ENCODE results near the gene SIRT7. TPM values are rescaled to one million over a fixed set of nuclear protein-coding genes. Genes with fewer than 3 reads are reported as not detected.

The SIRT7 gene
- total RNA-seq, 1 experiment from 2014 or later: 51.6 TPM

DNA sequence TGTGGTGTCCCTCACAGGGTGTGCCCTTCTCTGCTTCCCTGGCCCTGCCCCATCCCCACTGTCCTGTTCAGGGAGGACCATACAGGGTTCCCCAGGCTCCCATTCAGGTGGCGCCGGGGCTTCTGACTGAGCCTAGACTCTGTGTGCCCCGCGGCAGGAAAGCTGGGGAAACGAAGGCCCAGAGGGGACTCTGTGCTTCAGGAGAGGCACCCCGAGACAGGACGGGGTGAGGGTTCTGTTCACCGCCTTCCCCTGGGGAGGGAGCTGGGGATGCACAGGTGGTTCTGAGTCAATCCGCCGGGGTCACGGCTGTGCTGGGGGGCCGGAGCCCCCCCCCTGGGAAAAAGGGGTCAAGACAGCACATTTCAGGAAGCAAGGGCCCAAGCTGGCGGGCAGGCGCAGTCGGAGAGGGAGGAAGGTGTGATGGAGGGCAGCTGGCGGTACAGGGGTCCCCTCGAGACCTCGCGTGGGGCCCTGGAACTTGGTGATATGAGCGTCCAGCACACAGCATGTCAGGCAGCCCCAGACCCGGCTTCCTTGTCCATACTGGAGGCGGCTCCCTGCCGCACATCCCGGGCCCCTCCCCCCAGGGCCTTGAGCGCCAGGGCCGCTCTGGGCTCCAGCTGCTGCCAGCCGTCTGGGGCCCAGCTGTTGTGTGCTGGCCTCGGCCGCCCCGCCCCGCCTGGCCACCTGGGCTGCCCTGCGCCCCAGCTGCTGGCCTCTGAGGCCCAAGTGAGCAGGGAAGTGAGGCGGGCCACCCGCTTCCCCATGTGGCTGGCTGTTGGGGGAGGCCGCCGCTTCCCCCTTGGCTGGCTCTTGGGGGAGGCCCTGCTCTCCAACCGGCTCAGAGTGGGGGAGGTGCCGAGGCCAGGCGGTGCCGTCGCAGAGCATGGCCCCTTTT lies 48.6 kb upstream of the SIRT7 start:
- no TSS peak for BruUV-seq (replicated peaks)
- Histone ChIP-seq H3K27me3 (ENCODE audit: low read length) (no peaks in the 10 kb centered on the region), H4K20me1 (ENCODE audit: low read length) (no peaks in the 10 kb centered on the region), H3K9me3 (ENCODE audit: low read length) (no peaks in the 10 kb centered on the region), H2AFZ (ENCODE audit: low read length) (no peak overlapping the region), H3K4me3 (ENCODE audit: low read length) (no peak overlapping the region), H3K27ac (ENCODE audit: low read length) (no peak overlapping the region), H3K9ac (ENCODE audit: low read length) (no peak overlapping the region), H3F3A (ENCODE audit: low read length, unreplicated experiment) (no peaks in the 10 kb centered on the region), H3K36me3 (ENCODE audit: low read depth, low read length) (no peaks in the 10 kb centered on the region), H3K79me2 (ENCODE audit: low read length) (no peaks in the 10 kb centered on the region), H3K9me2 (replicated peaks; ENCODE audit: low read length) (no peaks in the 10 kb centered on the region), H3K4me2 (ENCODE audit: low read length) (no peak overlapping the region), H3K4me1 (ENCODE audit: insufficient read depth, low read length) (no peaks in the 10 kb centered on the region)
- CTCF ChIA-PET: no interaction called here
- ATAC-seq (no peak), DNase-seq (no peak)
- POLR2A ChIA-PET (ENCODE audit: unreplicated experiment): no interaction called here
- TF ChIP-seq EZH2 (IDR thresholded peaks at IDR 0.05; ENCODE audit: low read length, unreplicated experiment) (no peak), CTCF (conservative IDR thresholded peaks at IDR 0.05; ENCODE audit: low read depth, low read length) (no peak), EZH2phosphoT487 (IDR thresholded peaks at IDR 0.05; ENCODE audit: borderline replicate concordance, low read length) (no peak)
- intact Hi-C loops (cut with micrococcal nuclease): no loop called here

DNA sequence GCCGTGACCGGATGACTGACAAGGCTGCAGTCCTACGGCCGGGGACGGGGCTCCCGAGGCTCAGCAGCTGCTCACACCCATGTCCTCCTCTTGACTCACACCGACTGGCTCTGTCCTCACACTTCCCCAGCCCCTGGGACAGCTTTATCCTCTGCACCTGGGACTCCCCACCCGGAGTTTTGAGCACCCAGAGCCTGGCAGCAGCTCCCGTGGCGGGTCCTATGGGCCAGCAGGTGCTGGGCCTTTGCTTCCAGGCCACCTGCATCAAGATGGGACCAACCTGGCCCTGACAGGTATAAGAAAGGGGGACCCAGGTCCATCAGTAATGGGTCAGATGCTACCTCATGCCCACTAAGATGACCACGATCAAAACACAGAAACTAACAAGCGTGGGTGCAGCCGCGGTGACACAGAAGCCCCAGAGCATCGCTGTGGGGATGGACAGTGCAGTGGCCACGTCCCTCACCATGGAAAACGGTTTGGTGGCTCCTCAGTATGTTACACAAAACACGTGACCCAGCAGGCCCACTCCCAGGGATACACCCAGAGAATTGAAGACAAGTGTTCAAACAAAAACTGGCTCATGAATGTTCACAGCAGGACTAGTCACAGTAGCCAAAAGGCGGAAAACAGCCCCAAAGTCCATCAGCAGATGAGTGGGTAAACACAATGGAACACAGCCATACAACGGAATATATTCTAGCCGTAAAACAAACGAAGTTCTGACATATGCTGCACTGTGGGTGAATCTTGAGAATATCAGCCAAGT lies 46.3 kb upstream of the SIRT7 start:
- no peak for DNase-seq
- Histone ChIP-seq H2AFZ (ENCODE audit: low read length) (no peak overlapping the region), H3K36me3 (ENCODE audit: low read depth, low read length) (no peaks in the 10 kb centered on the region), H3K79me2 (ENCODE audit: low read length) (no peaks in the 10 kb centered on the region), H3K4me1 (ENCODE audit: insufficient read depth, low read length) (no peaks in the 10 kb centered on the region), H3K27me3 (ENCODE audit: low read length) (peaks cover 13% of the 10 kb centered on the region), H3K4me2 (ENCODE audit: low read length) (no peak overlapping the region), H3F3A (ENCODE audit: low read length, unreplicated experiment) (no peaks in the 10 kb centered on the region), H3K9ac (ENCODE audit: low read length) (no peak overlapping the region), H3K4me3 (ENCODE audit: low read length) (no peak overlapping the region), H3K27ac (ENCODE audit: low read length) (no peak overlapping the region), H4K20me1 (ENCODE audit: low read length) (no peaks in the 10 kb centered on the region), H3K9me3 (ENCODE audit: low read length) (no peaks in the 10 kb centered on the region), H3K9me2 (replicated peaks; ENCODE audit: low read length) (no peaks in the 10 kb centered on the region)
- ChIA-PET POLR2A (ENCODE audit: unreplicated experiment) (interaction anchor here (0.6 kb wide), 1 partner anchor 234 kb away, joined by 13 read pairs; no protein-coding TSS in a partner anchor), CTCF (no interaction called here)
- intact Hi-C loops (cut with micrococcal nuclease): no loop called here
- ATAC-seq: no peak
- TF ChIP-seq EZH2 (IDR thresholded peaks at IDR 0.05; ENCODE audit: low read length, unreplicated experiment): no peak
- no peak for TF ChIP-seq CTCF (conservative IDR thresholded peaks at IDR 0.05; ENCODE audit: low read depth, low read length)
- TF ChIP-seq EZH2phosphoT487 (IDR thresholded peaks at IDR 0.05; ENCODE audit: borderline replicate concordance, low read length): no peak
- BruUV-seq (replicated peaks): no TSS peak

All from PC-3 (cell line).